ENCODE measurements around the gene ACTN1.

- no peak for TF ChIP-seq CTCF (IDR thresholded peaks at IDR 0.05)
- TF ChIP-seq POLR2A (IDR thresholded peaks at IDR 0.05) = no peak
Measured at GRCh38 chr14:68836082-68836481, 143.0 kb downstream of the ACTN1 start.
